OCI-LY1 (cell line): ENCODE results near the gene MRPL23.

Source experiments
- H2AFZ ChIP-seq: fragments of 200-600 bp; sonication (generic), shearing (Covaris generic); 2 replicates; pipeline ENCODE4 v1.6.0; 2014; ENCODE audit warnings: antibody characterized with exemption, mild to moderate bottlenecking, low read length
- H3F3A ChIP-seq: fragments of 200-600 bp; sonication (generic), shearing (Covaris generic); 2 replicates; pipeline ENCODE4 v1.6.0; 2014; ENCODE audit warnings: mild to moderate bottlenecking, antibody characterized with exemption, low read length, moderate library complexity; ENCODE audit not compliant: insufficient read depth
- H3K27ac ChIP-seq: fragments of 200-600 bp; sonication (generic); 2 replicates; pipeline ENCODE4 v1.5.1; 2014; ENCODE audit warnings: low read length, mixed run types, mild to moderate bottlenecking, low read depth; ENCODE audit not compliant: poor library complexity, severe bottlenecking
- H3K27me3 ChIP-seq: fragments of 200-600 bp; sonication (generic); 2 replicates; pipeline ENCODE4 v1.6.0; 2014; ENCODE audit warnings: antibody characterized with exemption, mild to moderate bottlenecking, low read length, moderate library complexity; ENCODE audit not compliant: insufficient read depth
- H3K36me3 ChIP-seq: fragments of 200-600 bp; sonication (generic); 2 replicates; pipeline ENCODE4 v1.6.1; 2014; ENCODE audit warnings: mild to moderate bottlenecking, antibody characterized with exemption, low read length, moderate library complexity, mixed read lengths; ENCODE audit not compliant: insufficient read depth
- H3K4me1 ChIP-seq: fragments of 200-600 bp; sonication (generic); 2 replicates; pipeline ENCODE4 v1.5.1; 2014; ENCODE audit warnings: mild to moderate bottlenecking, low read length, moderate library complexity; ENCODE audit not compliant: insufficient read depth, severe bottlenecking
- H3K4me2 ChIP-seq: fragments of 200-600 bp; sonication (generic), shearing (Covaris generic); 2 replicates; pipeline ENCODE4 v1.6.1; 2014; ENCODE audit warnings: low read length
- H3K4me3 ChIP-seq: fragments of 200-600 bp; sonication (generic); 2 replicates; pipeline ENCODE4 v1.5.1; 2014; ENCODE audit warnings: low read length, low read depth, mild to moderate bottlenecking, mixed read lengths; ENCODE audit not compliant: poor library complexity, severe bottlenecking
- H3K79me2 ChIP-seq: fragments of 200-600 bp; shearing (Covaris generic); 2 replicates; pipeline ENCODE4 v1.6.1; 2016; ENCODE audit warnings: mixed run types, low read length, mixed read lengths; ENCODE audit not compliant: insufficient read depth
- H3K9ac ChIP-seq: fragments of 200-600 bp; sonication (generic), shearing (Covaris generic); 2 replicates; pipeline ENCODE4 v1.6.1; 2014; ENCODE audit warnings: mild to moderate bottlenecking, low read length, mixed read lengths
- H3K9me2 ChIP-seq: fragments of 200-600 bp; sonication (generic), shearing (Covaris generic); 2 replicates; pipeline ENCODE4 v1.6.1; 2014; ENCODE audit warnings: low read depth, mild to moderate bottlenecking, low read length, mixed read lengths
- H3K9me3 ChIP-seq: fragments of 200-600 bp; shearing (Covaris generic); 2 replicates; pipeline ENCODE4 v1.6.1; 2014; ENCODE audit warnings: low read length, mixed read lengths
- H4K20me1 ChIP-seq: fragments of 200-600 bp; sonication (generic), shearing (Covaris generic); 2 replicates; pipeline ENCODE4 v1.6.0; 2016; ENCODE audit warnings: mild to moderate bottlenecking, low read length; ENCODE audit not compliant: insufficient read depth
- EZH2 ChIP-seq: fragments of 200-600 bp; sonication (generic), shearing (Covaris generic); IDR thresholded peaks from 2 replicates; pipeline ENCODE4 v1.8.0; 2017; ENCODE audit warnings: borderline replicate concordance, mixed run types, mild to moderate bottlenecking, antibody characterized with exemption, low read length, moderate library complexity, mixed read lengths
- TF ChIP-seq, protein P1 (sequence below): fragments of 200-600 bp; sonication (generic), shearing (Covaris generic); IDR thresholded peaks from 2 replicates; pipeline ENCODE4 v1.5.1; 2017; ENCODE audit warnings: mild to moderate bottlenecking, antibody characterized with exemption, low read length, moderate library complexity, mixed read lengths

The MRPL23 gene

DNA sequence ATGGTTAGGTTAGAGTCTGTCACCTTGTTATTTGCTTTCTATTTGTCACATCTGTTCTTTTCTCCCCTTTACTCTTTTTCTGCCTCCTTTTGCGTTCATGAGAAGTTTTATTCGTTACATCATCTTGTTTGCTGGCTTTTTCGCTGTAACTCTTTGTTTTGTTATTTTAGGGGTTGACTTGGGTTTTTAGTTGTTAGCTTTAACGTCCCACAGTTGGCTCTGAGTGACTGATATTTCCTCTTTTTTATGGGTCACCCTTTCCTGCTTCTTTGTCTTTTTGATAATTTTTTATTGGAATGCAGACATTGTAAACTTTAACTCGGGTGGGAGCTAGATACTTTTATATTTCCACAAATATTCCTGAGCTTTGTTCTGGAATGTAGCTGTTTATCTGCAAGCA is 41.0 kb upstream of the MRPL23 start:
- H3K27ac ChIP-seq: no peak overlapping the region
- H3K79me2 ChIP-seq: no peaks in the 10 kb centered on the region
- H3K9me2 ChIP-seq: no peaks in the 10 kb centered on the region
- H2AFZ ChIP-seq: no peak overlapping the region
- no peak overlapping the region for H3K4me2 ChIP-seq
- TF ChIP-seq, protein P1, sequence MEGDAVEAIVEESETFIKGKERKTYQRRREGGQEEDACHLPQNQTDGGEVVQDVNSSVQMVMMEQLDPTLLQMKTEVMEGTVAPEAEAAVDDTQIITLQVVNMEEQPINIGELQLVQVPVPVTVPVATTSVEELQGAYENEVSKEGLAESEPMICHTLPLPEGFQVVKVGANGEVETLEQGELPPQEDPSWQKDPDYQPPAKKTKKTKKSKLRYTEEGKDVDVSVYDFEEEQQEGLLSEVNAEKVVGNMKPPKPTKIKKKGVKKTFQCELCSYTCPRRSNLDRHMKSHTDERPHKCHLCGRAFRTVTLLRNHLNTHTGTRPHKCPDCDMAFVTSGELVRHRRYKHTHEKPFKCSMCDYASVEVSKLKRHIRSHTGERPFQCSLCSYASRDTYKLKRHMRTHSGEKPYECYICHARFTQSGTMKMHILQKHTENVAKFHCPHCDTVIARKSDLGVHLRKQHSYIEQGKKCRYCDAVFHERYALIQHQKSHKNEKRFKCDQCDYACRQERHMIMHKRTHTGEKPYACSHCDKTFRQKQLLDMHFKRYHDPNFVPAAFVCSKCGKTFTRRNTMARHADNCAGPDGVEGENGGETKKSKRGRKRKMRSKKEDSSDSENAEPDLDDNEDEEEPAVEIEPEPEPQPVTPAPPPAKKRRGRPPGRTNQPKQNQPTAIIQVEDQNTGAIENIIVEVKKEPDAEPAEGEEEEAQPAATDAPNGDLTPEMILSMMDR: no peak
- TF ChIP-seq EZH2: no peak
- no peaks in the 10 kb centered on the region for H4K20me1 ChIP-seq
- H3K4me3 ChIP-seq: no peak overlapping the region
- no peaks in the 10 kb centered on the region for H3K9me3 ChIP-seq
- no peak overlapping the region for H3K9ac ChIP-seq
- H3K4me1 ChIP-seq: no peaks in the 10 kb centered on the region
- no peaks in the 10 kb centered on the region for H3K36me3 ChIP-seq
- no peaks in the 10 kb centered on the region for H3K27me3 ChIP-seq
- H3F3A ChIP-seq: no peaks in the 10 kb centered on the region

DNA sequence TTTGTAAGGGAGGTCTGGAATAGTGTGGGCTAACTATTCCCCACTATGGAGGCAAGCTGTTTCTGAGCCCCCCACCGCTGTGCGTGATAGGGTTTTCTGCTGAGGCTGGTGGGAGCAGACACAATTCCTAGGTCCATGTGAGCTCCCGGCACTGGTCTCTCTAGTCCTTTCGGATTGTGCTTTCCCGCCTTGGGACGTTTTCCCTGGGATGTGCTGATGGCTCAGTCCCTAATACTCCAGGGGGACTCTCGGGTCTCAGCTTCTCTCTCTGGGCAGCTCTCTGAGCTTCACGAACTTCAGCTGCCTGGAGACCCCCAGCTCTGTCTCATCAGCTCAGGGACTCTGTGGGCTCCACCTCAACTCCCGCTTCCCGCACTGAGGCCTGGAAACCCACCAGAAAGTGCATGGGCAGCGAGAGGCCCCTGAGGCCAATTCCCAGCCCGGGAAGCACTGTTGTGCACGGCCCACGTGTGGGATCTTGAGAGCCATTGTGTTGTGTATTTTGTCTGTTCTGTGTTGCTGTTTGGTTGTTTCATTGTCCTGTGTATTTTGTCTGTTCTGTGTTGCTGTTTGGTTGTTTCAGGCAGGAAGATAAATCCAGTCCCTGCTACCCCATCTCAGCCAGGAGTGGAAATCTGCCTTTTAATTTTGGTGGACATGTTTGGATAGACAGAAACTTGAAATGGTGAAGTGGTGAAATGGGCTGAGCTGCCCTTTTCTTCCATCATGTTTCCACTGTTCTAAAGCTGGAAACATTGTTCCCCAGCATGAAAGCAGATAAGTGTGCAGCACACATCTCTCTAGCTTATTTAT is 40.3 kb upstream of the MRPL23 start:
- Histone ChIP-seq H4K20me1 (no peaks in the 10 kb centered on the region), H3K4me2 (no peak overlapping the region), H3K9me3 (no peaks in the 10 kb centered on the region), H3K9me2 (no peaks in the 10 kb centered on the region), H3K4me3 (no peak overlapping the region), H3K4me1 (no peaks in the 10 kb centered on the region), H3K27me3 (no peaks in the 10 kb centered on the region), H3K36me3 (no peaks in the 10 kb centered on the region), H2AFZ (no peak overlapping the region), H3K27ac (no peak overlapping the region), H3F3A (no peaks in the 10 kb centered on the region), H3K79me2 (no peaks in the 10 kb centered on the region), H3K9ac (no peak overlapping the region)
- TF ChIP-seq, protein P1: no peak
- no peak for TF ChIP-seq EZH2

DNA sequence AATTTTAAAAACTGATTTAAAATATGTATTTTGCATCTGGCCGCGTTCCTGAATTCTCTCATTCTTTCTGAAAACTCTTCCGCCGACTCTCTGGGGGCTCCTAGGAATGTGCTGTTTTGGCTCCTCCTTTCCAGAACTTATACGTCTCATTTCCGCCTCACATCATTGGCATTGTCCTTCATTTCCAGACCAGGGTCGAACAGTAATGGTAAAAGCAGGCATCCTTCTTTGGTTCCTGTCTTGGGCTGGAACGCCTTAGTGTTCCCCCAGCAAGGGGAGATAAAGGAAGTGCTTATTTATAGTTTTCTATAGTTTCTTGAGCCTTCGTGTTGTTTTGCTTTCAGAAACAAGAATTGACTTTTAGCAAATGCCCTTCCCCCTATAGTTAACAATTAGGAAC is 38.5 kb upstream of the MRPL23 start:
- Histone ChIP-seq H3F3A (no peaks in the 10 kb centered on the region), H4K20me1 (no peaks in the 10 kb centered on the region), H3K4me3 (no peak overlapping the region), H3K9ac (no peak overlapping the region), H3K9me3 (no peaks in the 10 kb centered on the region), H3K9me2 (no peaks in the 10 kb centered on the region), H2AFZ (no peak overlapping the region), H3K27me3 (no peaks in the 10 kb centered on the region), H3K4me1 (no peaks in the 10 kb centered on the region), H3K79me2 (no peaks in the 10 kb centered on the region), H3K27ac (no peak overlapping the region), H3K4me2 (no peak overlapping the region), H3K36me3 (no peaks in the 10 kb centered on the region)
- TF ChIP-seq, protein P1: no peak
